GM06990 (cell line): ENCODE measurements around the gene MYO15B.

Source experiments
- DNase-seq: peaks from one replicate; pipeline ENCODE4 v3.0.0-alpha.2; 2011; ENCODE audit not compliant: insufficient read length; ENCODE audit errors: extremely low read depth
- H3K27me3 ChIP-seq: replicated peaks from 2 replicates; pipeline ENCODE4 v1.6.0; 2011; ENCODE audit warnings: low read length; ENCODE audit not compliant: control insufficient read depth, insufficient read depth
- H3K36me3 ChIP-seq: 2 replicates; pipeline ENCODE4 v1.5.1; 2011; ENCODE audit warnings: low read length; ENCODE audit not compliant: control insufficient read depth, insufficient read depth
- H3K4me3 ChIP-seq: replicated peaks from 2 replicates; pipeline ENCODE4 v1.5.1; 2011; ENCODE audit warnings: low read depth, mild to moderate bottlenecking, control low read depth, low read length
- CTCF ChIP-seq: IDR thresholded peaks from 2 replicates; pipeline ENCODE4 v1.5.1; 2011; ENCODE audit warnings: low read length, control low read depth, mild to moderate bottlenecking, inconsistent platforms; ENCODE audit not compliant: insufficient read depth, poor library complexity, severe bottlenecking

MYO15B gene

GRCh38 chr17:75544250-75544649, 43.4 kb upstream of the MYO15B start:
- no peak for TF ChIP-seq CTCF
- Histone ChIP-seq H3K4me3 (no peak overlapping the region), H3K27me3 (no peaks in the 10 kb centered on the region), H3K36me3 (no peaks in the 10 kb centered on the region)
- DNase-seq: no peak

GRCh38 chr17:75546181-75546580, 41.4 kb upstream of the MYO15B start:
- DNase-seq: no peak
- H3K36me3 ChIP-seq: no peaks in the 10 kb centered on the region
- H3K27me3 ChIP-seq: no peaks in the 10 kb centered on the region
- no peak overlapping the region for H3K4me3 ChIP-seq
- TF ChIP-seq CTCF: no peak

- TF ChIP-seq CTCF: no peak
- Histone ChIP-seq H3K27me3 (no peaks in the 10 kb centered on the region), H3K4me3 (no peak overlapping the region), H3K36me3 (no peaks in the 10 kb centered on the region)
- DNase-seq: no peak
These were observed 40.5 kb upstream of the MYO15B start for GRCh38 chr17:75547091-75547490.

- no peaks in the 10 kb centered on the region for H3K36me3 ChIP-seq
- no peak for DNase-seq
- H3K4me3 ChIP-seq: no peak overlapping the region
- no peaks in the 10 kb centered on the region for H3K27me3 ChIP-seq
- no peak for TF ChIP-seq CTCF
These were observed 38.8 kb upstream of the MYO15B start for GRCh38 chr17:75548813-75549212.

GRCh38 chr17:75549246-75550138, 38.1 kb upstream of the MYO15B start:
- DNase-seq: no peak
- no peak for TF ChIP-seq CTCF
- H3K4me3 ChIP-seq: no peak overlapping the region
- H3K27me3 ChIP-seq: no peaks in the 10 kb centered on the region
- H3K36me3 ChIP-seq: no peaks in the 10 kb centered on the region
